K562 (cell line): ENCODE data around the gene FAM120B. TPM values are rescaled to one million over a fixed set of nuclear protein-coding genes. Genes with fewer than 3 reads are reported as not detected.
"Not testable (repeated sequence)": the region's sequence is repeated elsewhere in the genome, so short reads cannot be mapped to it uniquely, and the experiment has no call there.

Experiments
- ATAC-seq: fragments of 200-7000 bp; cut with Tn5 transposase; 3 replicates; pipeline ENCODE4 v1.9.1; 2020; ENCODE audit warnings: moderate library complexity
- BruUV-seq: library from RNA; stranded (reverse); fragments of 400-500 nt; replicated peaks from 2 replicates; lab custom pipeline; 2021; lab: Mats Ljungman, UMichigan
- CTCF ChIA-PET: fragments of 300-600 bp; formaldehyde crosslinking; extraction: SDS; loops from one replicate; lab custom pipeline; 2021; ENCODE audit warnings: low intra/inter-chr PET ratio; lab: Yijun Ruan, JAX
- POLR2A ChIA-PET: fragments of 300-600, 350-650 bp; sonication (Branson Sonifier 250); formaldehyde crosslinking; extraction: SDS; loops from one replicate; lab custom pipeline; 2021; ENCODE audit warnings: antibody characterized with exemption, inconsistent platforms; lab: Yijun Ruan, JAX
- DNase-seq, 4 experiments: peaks; one replicate each; pipeline versions ENCODE4 v3.0.0 to v3.0.0-alpha.2; 2011 to 2018; ENCODE audit warnings: low spot score in 3 of 4, mixed read lengths in 3 of 4; ENCODE audit errors: extremely low read depth in 1 of 4
- FAIRE-seq: peaks from 2 replicates; lab custom pipeline; 2011; peaks lifted over from hg19 to GRCh38; lab: Jason Lieb, UNC
- H2AFZ ChIP-seq: 2 replicates; pipeline ENCODE4 v1.6.0; 2011; ENCODE audit warnings: low read depth, low read length, control low read depth, inconsistent platforms
- H3K27ac ChIP-seq: fragments of 200-600 bp; 3 replicates; pipeline ENCODE4 v1.8.0; 2011; ENCODE audit warnings: low read depth, mild to moderate bottlenecking, control low read depth, inconsistent platforms, low read length, moderate library complexity, mixed read lengths; ENCODE audit errors: extremely low read depth
- H3K27me3 ChIP-seq, 2 experiments: fragments of 300-600 bp in 1 of 2; 2 replicates in 1 of 2; 3 replicates in 1 of 2; pipeline versions ENCODE4 v1.6.0 to v1.8.0; 2011; ENCODE audit warnings: inconsistent platforms in 2 of 2, low read length in 2 of 2, mild to moderate bottlenecking in 1 of 2, mixed read lengths in 1 of 2, moderate library complexity in 1 of 2; ENCODE audit not compliant: control insufficient read depth in 2 of 2, insufficient read depth in 2 of 2
- H3K36me3 ChIP-seq: fragments of 300-600 bp; 3 replicates; pipeline ENCODE4 v1.8.0; 2011; ENCODE audit warnings: mild to moderate bottlenecking, low read length, inconsistent platforms; ENCODE audit not compliant: control insufficient read depth, insufficient read depth
- H3K4me1 ChIP-seq, 2 experiments: fragments of 200-600 bp in 1 of 2; replicated peaks in 1 of 2; 2 replicates in 1 of 2; 3 replicates in 1 of 2; pipeline versions ENCODE4 v1.5.1 to v1.8.0; 2011; ENCODE audit warnings: inconsistent platforms in 2 of 2, low read length in 2 of 2, mild to moderate bottlenecking in 1 of 2, mixed read lengths in 1 of 2, moderate library complexity in 1 of 2; ENCODE audit not compliant: control insufficient read depth in 2 of 2, insufficient read depth in 2 of 2
- H3K4me2 ChIP-seq: 2 replicates; pipeline ENCODE4 v1.6.1; 2011; ENCODE audit warnings: low read length, control low read depth, inconsistent platforms, mixed read lengths; ENCODE audit not compliant: insufficient read depth
- H3K4me3 ChIP-seq: fragments of 200-600 bp; sonication (generic), shearing (Covaris generic); 2 replicates; pipeline ENCODE4 v1.5.1; 2016; ENCODE audit warnings: control low read depth, inconsistent platforms
- H3K79me2 ChIP-seq: fragments of 200-600 bp; 3 replicates; pipeline ENCODE4 v1.8.0; 2011; ENCODE audit warnings: low read length, inconsistent platforms; ENCODE audit not compliant: control insufficient read depth, insufficient read depth
- H3K9ac ChIP-seq, 2 experiments: 2 replicates each; pipeline versions ENCODE4 v1.6.0 to v1.6.1; 2011; ENCODE audit warnings: low read depth in 2 of 2, low read length in 2 of 2, control low read depth in 1 of 2, inconsistent platforms in 1 of 2, mild to moderate bottlenecking in 1 of 2, mixed read lengths in 1 of 2; ENCODE audit not compliant: insufficient read depth in 1 of 2
- H3K9me1 ChIP-seq: one replicate; pipeline ENCODE4 v1.6.0; 2011; ENCODE audit warnings: inconsistent platforms, mild to moderate bottlenecking, low read length, moderate library complexity; ENCODE audit not compliant: control insufficient read depth, insufficient read depth
- H3K9me3 ChIP-seq: replicated peaks from 2 replicates; pipeline ENCODE4 v1.5.1; 2011; ENCODE audit warnings: low read depth, low read length, inconsistent platforms; ENCODE audit not compliant: control insufficient read depth, insufficient read depth
- H4K20me1 ChIP-seq: replicated peaks from 2 replicates; pipeline ENCODE4 v1.6.1; 2011; ENCODE audit warnings: low read length, inconsistent platforms, mixed read lengths; ENCODE audit not compliant: control insufficient read depth, insufficient read depth
- CHD1 ChIP-seq: fragments of 200-600 bp; sonication (generic); IDR thresholded peaks from one replicate; pipeline ENCODE4 v1.6.1; 2012; ENCODE audit warnings: mild to moderate bottlenecking, moderate library complexity, low read length, inconsistent platforms
- CREBBP ChIP-seq: IDR thresholded peaks from one replicate; pipeline ENCODE4 v1.6.1; 2012; ENCODE audit warnings: low read depth, mild to moderate bottlenecking, control low read depth, inconsistent platforms, low read length
- SIN3B ChIP-seq: fragments of 450-650 bp; IDR thresholded peaks from 2 replicates; pipeline ENCODE4 v1.6.1; 2017; ENCODE audit warnings: low read depth, mild to moderate bottlenecking, moderate library complexity
- SNIP1 ChIP-seq: fragments of 450-650 bp; IDR thresholded peaks from 2 replicates; pipeline ENCODE4 v1.7.1; 2017; ENCODE audit warnings: low read depth, mild to moderate bottlenecking
- ZBTB1 ChIP-seq: sonication (generic); formaldehyde crosslinking; IDR thresholded peaks from 2 replicates; pipeline ENCODE4 v1.8.1; 2023; ENCODE audit warnings: missing genetic modification reagents, low read depth, mild to moderate bottlenecking, borderline replicate concordance
- WGBS: fragments of 100-300 bp; shearing (Covaris generic); methylation state at CpG from one replicate; pipeline ENCODE4 v1.1.6; 2016; ENCODE audit warnings: low coverage, mixed read lengths; ENCODE audit not compliant: insufficient coverage; ENCODE audit errors: missing lambda C conversion rate; 5-methylcytosine and 5-hydroxymethylcytosine counted together
- in situ Hi-C: fragments of 300-500 bp; cut with MboI; formaldehyde crosslinking; loops from 4 replicates; pipeline ENCODE4 v1.15.0; 2018; ENCODE audit warnings: inconsistent platforms, mixed read lengths
- intact Hi-C: fragments of 100-400 bp; cut with micrococcal nuclease; formaldehyde crosslinking; loops from 2 replicates; pipeline ENCODE4 v1.14.2; 2022
- polyA plus RNA-seq, 8 experiments: library from polyadenylated mRNA; depleted of rRNA in 4 of 8; stranded (reverse) in 5 of 8; unstranded in 3 of 8; fragments of >200 nt; fragmentation: Nextera tagmentation in 2 of 8; fragmentation: Illumina TruSeq in 1 of 8; extraction: Ambion mirVana in 2 of 8; extraction: Trizol in 1 of 8; gene quantifications; 2 replicates each; pipeline versions ENCODE4 v1.2.1 to v1.2.3, GENCODE V29; 2011 to 2014; ENCODE audit warnings: inconsistent platforms in 1 of 8, missing spikeins in 1 of 8
- total RNA-seq, 7 experiments: library from RNA; depleted of rRNA in 6 of 7; stranded (reverse); fragments of >200 nt in 6 of 7; fragmentation: Illumina TruSeq in 2 of 7; extraction: Trizol in 2 of 7; gene quantifications; 2 replicates each; pipeline versions ENCODE4 v1.2.1 to v1.2.3, GENCODE V29; 2011 to 2021; ENCODE audit warnings: low replicate concordance in 1 of 7
- TF ChIP-seq, protein P1 (sequence below): fragments of 200-600 bp; sonication (generic); IDR thresholded peaks from one replicate; pipeline ENCODE4 v1.6.1; 2012; ENCODE audit warnings: mild to moderate bottlenecking, low read depth, low read length, inconsistent platforms
- TF ChIP-seq, protein P2 (sequence below): fragments of 250-450 bp; sonication (Bioruptor Pico); IDR thresholded peaks from 2 replicates; pipeline ENCODE4 v1.8.0; 2021; ENCODE audit warnings: moderate library complexity, mild to moderate bottlenecking, inconsistent platforms

Gene FAM120B
- total and polyA plus RNA-seq, 9 of the 15 experiments (the other 6 are each of a cell fraction or from before 2014, with no cell fraction given) = 3.5 to 22.6 (median 14.7) TPM

DNA sequence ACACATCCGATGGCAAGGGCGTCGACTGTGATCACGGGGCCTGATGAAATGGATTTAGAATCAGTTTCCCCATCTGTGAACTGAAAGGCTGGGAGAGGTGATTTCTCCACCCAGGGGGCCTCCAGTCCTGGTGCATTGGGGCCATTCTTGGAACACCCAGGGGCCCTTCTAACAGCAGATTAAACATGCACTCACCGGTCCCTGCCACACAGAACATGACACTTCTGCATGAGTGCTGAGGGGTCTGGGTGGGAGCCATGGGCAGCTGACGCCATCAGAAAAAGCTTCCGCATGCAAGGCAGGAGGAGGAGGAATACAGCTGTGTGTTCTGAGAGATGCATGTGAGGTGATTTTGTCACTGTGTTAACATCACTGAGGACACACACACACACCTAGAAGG is 42.5 kb upstream of the FAM120B start (continued):
- TF ChIP-seq, protein P1, sequence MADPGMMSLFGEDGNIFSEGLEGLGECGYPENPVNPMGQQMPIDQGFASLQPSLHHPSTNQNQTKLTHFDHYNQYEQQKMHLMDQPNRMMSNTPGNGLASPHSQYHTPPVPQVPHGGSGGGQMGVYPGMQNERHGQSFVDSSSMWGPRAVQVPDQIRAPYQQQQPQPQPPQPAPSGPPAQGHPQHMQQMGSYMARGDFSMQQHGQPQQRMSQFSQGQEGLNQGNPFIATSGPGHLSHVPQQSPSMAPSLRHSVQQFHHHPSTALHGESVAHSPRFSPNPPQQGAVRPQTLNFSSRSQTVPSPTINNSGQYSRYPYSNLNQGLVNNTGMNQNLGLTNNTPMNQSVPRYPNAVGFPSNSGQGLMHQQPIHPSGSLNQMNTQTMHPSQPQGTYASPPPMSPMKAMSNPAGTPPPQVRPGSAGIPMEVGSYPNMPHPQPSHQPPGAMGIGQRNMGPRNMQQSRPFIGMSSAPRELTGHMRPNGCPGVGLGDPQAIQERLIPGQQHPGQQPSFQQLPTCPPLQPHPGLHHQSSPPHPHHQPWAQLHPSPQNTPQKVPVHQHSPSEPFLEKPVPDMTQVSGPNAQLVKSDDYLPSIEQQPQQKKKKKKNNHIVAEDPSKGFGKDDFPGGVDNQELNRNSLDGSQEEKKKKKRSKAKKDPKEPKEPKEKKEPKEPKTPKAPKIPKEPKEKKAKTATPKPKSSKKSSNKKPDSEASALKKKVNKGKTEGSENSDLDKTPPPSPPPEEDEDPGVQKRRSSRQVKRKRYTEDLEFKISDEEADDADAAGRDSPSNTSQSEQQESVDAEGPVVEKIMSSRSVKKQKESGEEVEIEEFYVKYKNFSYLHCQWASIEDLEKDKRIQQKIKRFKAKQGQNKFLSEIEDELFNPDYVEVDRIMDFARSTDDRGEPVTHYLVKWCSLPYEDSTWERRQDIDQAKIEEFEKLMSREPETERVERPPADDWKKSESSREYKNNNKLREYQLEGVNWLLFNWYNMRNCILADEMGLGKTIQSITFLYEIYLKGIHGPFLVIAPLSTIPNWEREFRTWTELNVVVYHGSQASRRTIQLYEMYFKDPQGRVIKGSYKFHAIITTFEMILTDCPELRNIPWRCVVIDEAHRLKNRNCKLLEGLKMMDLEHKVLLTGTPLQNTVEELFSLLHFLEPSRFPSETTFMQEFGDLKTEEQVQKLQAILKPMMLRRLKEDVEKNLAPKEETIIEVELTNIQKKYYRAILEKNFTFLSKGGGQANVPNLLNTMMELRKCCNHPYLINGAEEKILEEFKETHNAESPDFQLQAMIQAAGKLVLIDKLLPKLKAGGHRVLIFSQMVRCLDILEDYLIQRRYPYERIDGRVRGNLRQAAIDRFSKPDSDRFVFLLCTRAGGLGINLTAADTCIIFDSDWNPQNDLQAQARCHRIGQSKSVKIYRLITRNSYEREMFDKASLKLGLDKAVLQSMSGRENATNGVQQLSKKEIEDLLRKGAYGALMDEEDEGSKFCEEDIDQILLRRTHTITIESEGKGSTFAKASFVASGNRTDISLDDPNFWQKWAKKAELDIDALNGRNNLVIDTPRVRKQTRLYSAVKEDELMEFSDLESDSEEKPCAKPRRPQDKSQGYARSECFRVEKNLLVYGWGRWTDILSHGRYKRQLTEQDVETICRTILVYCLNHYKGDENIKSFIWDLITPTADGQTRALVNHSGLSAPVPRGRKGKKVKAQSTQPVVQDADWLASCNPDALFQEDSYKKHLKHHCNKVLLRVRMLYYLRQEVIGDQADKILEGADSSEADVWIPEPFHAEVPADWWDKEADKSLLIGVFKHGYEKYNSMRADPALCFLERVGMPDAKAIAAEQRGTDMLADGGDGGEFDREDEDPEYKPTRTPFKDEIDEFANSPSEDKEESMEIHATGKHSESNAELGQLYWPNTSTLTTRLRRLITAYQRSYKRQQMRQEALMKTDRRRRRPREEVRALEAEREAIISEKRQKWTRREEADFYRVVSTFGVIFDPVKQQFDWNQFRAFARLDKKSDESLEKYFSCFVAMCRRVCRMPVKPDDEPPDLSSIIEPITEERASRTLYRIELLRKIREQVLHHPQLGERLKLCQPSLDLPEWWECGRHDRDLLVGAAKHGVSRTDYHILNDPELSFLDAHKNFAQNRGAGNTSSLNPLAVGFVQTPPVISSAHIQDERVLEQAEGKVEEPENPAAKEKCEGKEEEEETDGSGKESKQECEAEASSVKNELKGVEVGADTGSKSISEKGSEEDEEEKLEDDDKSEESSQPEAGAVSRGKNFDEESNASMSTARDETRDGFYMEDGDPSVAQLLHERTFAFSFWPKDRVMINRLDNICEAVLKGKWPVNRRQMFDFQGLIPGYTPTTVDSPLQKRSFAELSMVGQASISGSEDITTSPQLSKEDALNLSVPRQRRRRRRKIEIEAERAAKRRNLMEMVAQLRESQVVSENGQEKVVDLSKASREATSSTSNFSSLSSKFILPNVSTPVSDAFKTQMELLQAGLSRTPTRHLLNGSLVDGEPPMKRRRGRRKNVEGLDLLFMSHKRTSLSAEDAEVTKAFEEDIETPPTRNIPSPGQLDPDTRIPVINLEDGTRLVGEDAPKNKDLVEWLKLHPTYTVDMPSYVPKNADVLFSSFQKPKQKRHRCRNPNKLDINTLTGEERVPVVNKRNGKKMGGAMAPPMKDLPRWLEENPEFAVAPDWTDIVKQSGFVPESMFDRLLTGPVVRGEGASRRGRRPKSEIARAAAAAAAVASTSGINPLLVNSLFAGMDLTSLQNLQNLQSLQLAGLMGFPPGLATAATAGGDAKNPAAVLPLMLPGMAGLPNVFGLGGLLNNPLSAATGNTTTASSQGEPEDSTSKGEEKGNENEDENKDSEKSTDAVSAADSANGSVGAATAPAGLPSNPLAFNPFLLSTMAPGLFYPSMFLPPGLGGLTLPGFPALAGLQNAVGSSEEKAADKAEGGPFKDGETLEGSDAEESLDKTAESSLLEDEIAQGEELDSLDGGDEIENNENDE = no peak
- no peak for TF ChIP-seq CHD1
- TF ChIP-seq CREBBP = no peak
- TF ChIP-seq ZBTB1 (CRISPR knock-in tag) = no peak
- no peak for TF ChIP-seq SNIP1
- TF ChIP-seq SIN3B = no peak
- TF ChIP-seq, protein P2, sequence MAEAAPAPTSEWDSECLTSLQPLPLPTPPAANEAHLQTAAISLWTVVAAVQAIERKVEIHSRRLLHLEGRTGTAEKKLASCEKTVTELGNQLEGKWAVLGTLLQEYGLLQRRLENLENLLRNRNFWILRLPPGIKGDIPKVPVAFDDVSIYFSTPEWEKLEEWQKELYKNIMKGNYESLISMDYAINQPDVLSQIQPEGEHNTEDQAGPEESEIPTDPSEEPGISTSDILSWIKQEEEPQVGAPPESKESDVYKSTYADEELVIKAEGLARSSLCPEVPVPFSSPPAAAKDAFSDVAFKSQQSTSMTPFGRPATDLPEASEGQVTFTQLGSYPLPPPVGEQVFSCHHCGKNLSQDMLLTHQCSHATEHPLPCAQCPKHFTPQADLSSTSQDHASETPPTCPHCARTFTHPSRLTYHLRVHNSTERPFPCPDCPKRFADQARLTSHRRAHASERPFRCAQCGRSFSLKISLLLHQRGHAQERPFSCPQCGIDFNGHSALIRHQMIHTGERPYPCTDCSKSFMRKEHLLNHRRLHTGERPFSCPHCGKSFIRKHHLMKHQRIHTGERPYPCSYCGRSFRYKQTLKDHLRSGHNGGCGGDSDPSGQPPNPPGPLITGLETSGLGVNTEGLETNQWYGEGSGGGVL (CRISPR knock-in tag) = no peak

DNA sequence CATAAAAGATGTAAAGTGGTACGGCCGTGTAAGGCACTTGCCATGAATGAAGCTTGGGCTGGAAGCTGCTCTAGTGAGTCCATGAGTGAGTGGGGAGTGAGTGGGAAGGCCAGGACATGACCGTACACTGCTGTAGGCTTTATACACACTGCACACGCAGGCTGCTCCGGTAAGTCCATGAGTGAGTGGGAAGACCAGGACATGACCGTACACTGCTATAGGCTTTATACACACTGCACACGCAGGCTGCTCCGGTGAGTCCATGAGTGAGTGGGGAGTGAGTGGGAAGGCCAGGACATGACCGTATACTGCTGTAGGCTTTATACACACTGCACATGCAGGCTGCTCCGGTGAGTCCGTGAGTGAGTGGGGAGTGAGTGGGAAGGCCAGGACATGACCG is 41.9 kb upstream of the FAM120B start:
- intact Hi-C loops, H3K4me3 ChIP-seq, in situ Hi-C loops, H3K79me2 ChIP-seq, H3K27ac ChIP-seq, H3K9ac ChIP-seq, H3K36me3 ChIP-seq, H2AFZ ChIP-seq, BruUV-seq, H4K20me1 ChIP-seq, FAIRE-seq, H3K4me2 ChIP-seq, DNase-seq, H3K9me1 ChIP-seq, CTCF ChIA-PET, H3K9me3 ChIP-seq, H3K4me1 ChIP-seq, ATAC-seq: not testable (repeated sequence)
- peaks cover 57 to 83% of the 10 kb centered on the region in 2 experiments for H3K27me3 ChIP-seq
- POLR2A ChIA-PET = interaction anchor here (0.6 to 0.8 kb wide), 2 partner anchors 16 to 160 kb away, joined by 3 read pairs; no protein-coding TSS in a partner anchor
- WGBS = 16% methylated on average over 10 of the region's 12 CpGs
